ENCODE results near the gene SEC14L3.

The SEC14L3 gene

GRCh38 chr22:30513462-30513861 is 41.6 kb upstream of the SEC14L3 start:
- Histone ChIP-seq H3K79me2 (ENCODE audit: control insufficient read depth, insufficient read depth, low read length) (no peaks in the 10 kb centered on the region), H3K27ac (ENCODE audit: low read depth, low read length) (no peak overlapping the region), H3K4ac (ENCODE audit: low read depth, low read length) (no peak overlapping the region), H3K4me1 (ENCODE audit: control insufficient read depth, low read depth, low read length) (no peaks in the 10 kb centered on the region), H3K79me1 (ENCODE audit: low read length) (no peaks in the 10 kb centered on the region), H3K9ac (ENCODE audit: low read length) (no peak overlapping the region), H3K23ac (ENCODE audit: low read length) (no peak overlapping the region), H4K8ac (ENCODE audit: low read depth, low read length) (no peak overlapping the region), H3K27me3 (ENCODE audit: insufficient read depth, low read length, poor library complexity) (no peaks in the 10 kb centered on the region), H2BK5ac (ENCODE audit: low read length) (no peak overlapping the region), H3K36me3 (ENCODE audit: control insufficient read depth, insufficient read depth, low read length) (no peaks in the 10 kb centered on the region), H2AK5ac (ENCODE audit: low read length) (no peak overlapping the region), H3K4me3 (ENCODE audit: low read length) (no peak overlapping the region), H2BK15ac (replicated peaks; ENCODE audit: low read depth) (no peak overlapping the region), H4K5ac (ENCODE audit: low read length) (no peak overlapping the region), H2BK120ac (ENCODE audit: low read depth, low read length) (no peak overlapping the region), H3K18ac (ENCODE audit: low read length) (no peak overlapping the region), H3K4me2 (ENCODE audit: low read length) (no peak overlapping the region), H3K56ac (ENCODE audit: low read length) (no peak overlapping the region)
- DNase-seq: no peak
- WGBS (ENCODE audit: extremely low coverage, insufficient coverage, low lambda C conversion rate): no CpG with 5 or more reads among the region's 6 CpGs

DNA sequence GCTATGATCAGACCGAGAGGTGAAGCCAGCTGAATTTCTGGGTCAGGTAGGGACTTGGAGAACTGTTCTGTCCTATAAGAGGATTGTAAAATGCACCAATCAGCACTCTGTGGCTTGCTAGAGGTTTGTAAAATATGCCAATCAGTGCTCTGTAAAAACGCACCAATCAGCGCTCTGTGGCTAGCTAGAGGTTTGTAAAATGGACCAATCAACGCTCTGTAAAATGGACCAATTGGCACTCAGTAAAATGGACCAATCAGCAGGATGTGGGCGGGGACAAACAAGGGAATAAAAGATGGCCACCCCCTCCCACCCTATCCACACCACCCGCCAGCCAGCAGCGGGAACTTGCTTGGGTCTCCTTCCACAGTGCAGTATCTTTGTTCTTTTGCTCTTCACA is 40.1 kb upstream of the SEC14L3 start:
- Histone ChIP-seq H3K9ac (ENCODE audit: low read length) (no peak overlapping the region), H2AK5ac (ENCODE audit: low read length) (no peak overlapping the region), H3K4me2 (ENCODE audit: low read length) (no peak overlapping the region), H3K36me3 (ENCODE audit: control insufficient read depth, insufficient read depth, low read length) (no peaks in the 10 kb centered on the region), H4K8ac (ENCODE audit: low read depth, low read length) (no peak overlapping the region), H2BK5ac (ENCODE audit: low read length) (no peak overlapping the region), H4K5ac (ENCODE audit: low read length) (no peak overlapping the region), H3K27me3 (ENCODE audit: insufficient read depth, low read length, poor library complexity) (no peaks in the 10 kb centered on the region), H3K27ac (ENCODE audit: low read depth, low read length) (no peak overlapping the region), H2BK120ac (ENCODE audit: low read depth, low read length) (no peak overlapping the region), H3K18ac (ENCODE audit: low read length) (no peak overlapping the region), H3K56ac (ENCODE audit: low read length) (no peak overlapping the region), H3K4me3 (ENCODE audit: low read length) (no peak overlapping the region), H3K79me2 (ENCODE audit: control insufficient read depth, insufficient read depth, low read length) (no peaks in the 10 kb centered on the region), H3K23ac (ENCODE audit: low read length) (no peak overlapping the region), H3K79me1 (ENCODE audit: low read length) (no peaks in the 10 kb centered on the region), H3K4ac (ENCODE audit: low read depth, low read length) (no peak overlapping the region), H3K4me1 (ENCODE audit: control insufficient read depth, low read depth, low read length) (no peaks in the 10 kb centered on the region), H2BK15ac (replicated peaks; ENCODE audit: low read depth) (no peak overlapping the region)
- no CpG with 5 or more reads among the region's 7 CpGs for WGBS (ENCODE audit: extremely low coverage, insufficient coverage, low lambda C conversion rate)
- no peak for DNase-seq

DNA sequence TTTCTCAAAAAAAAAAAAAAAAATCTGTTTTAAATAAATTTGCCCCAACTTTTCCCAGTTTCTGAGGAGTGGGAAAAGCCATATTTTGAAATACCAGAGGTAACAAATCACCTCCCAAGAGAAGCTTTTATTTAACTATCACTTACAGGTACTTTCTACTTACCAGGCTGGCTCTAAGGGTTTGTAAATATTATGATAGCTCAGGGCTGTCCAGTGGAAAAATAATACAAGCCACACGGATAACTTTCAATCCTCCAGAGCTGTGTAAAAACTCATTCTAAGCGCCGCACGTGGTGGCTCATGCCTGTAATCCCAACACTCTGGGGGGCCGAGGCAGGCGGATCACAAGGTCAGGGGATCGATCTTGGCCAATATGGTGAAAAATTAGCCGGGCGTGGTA is 39.3 kb upstream of the SEC14L3 start:
- H3K4me2 ChIP-seq (ENCODE audit: low read length): no peak overlapping the region
- DNase-seq: no peak
- H2BK15ac ChIP-seq (replicated peaks; ENCODE audit: low read depth): no peak overlapping the region
- no peak overlapping the region for H3K9ac ChIP-seq (ENCODE audit: low read length)
- no peak overlapping the region for H3K18ac ChIP-seq (ENCODE audit: low read length)
- H3K79me2 ChIP-seq (ENCODE audit: control insufficient read depth, insufficient read depth, low read length): no peaks in the 10 kb centered on the region
- H3K27ac ChIP-seq (ENCODE audit: low read depth, low read length): no peak overlapping the region
- H2AK5ac ChIP-seq (ENCODE audit: low read length): no peak overlapping the region
- H3K36me3 ChIP-seq (ENCODE audit: control insufficient read depth, insufficient read depth, low read length): no peaks in the 10 kb centered on the region
- no peaks in the 10 kb centered on the region for H3K27me3 ChIP-seq (ENCODE audit: insufficient read depth, low read length, poor library complexity)
- no peak overlapping the region for H2BK5ac ChIP-seq (ENCODE audit: low read length)
- WGBS (ENCODE audit: extremely low coverage, insufficient coverage, low lambda C conversion rate): no CpG with 5 or more reads among the region's 9 CpGs
- H3K79me1 ChIP-seq (ENCODE audit: low read length): no peaks in the 10 kb centered on the region
- H3K23ac ChIP-seq (ENCODE audit: low read length): no peak overlapping the region
- H2BK120ac ChIP-seq (ENCODE audit: low read depth, low read length): no peak overlapping the region
- H4K8ac ChIP-seq (ENCODE audit: low read depth, low read length): no peak overlapping the region
- H3K4ac ChIP-seq (ENCODE audit: low read depth, low read length): no peak overlapping the region
- H3K4me3 ChIP-seq (ENCODE audit: low read length): no peak overlapping the region
- no peak overlapping the region for H3K56ac ChIP-seq (ENCODE audit: low read length)
- no peak overlapping the region for H4K5ac ChIP-seq (ENCODE audit: low read length)
- no peaks in the 10 kb centered on the region for H3K4me1 ChIP-seq (ENCODE audit: control insufficient read depth, low read depth, low read length)

- H3K23ac ChIP-seq (ENCODE audit: low read length): no peak overlapping the region
- no peak overlapping the region for H3K18ac ChIP-seq (ENCODE audit: low read length)
- WGBS (ENCODE audit: extremely low coverage, insufficient coverage, low lambda C conversion rate): no CpG with 5 or more reads among the region's 5 CpGs
- no peak overlapping the region for H4K5ac ChIP-seq (ENCODE audit: low read length)
- no peak overlapping the region for H2AK5ac ChIP-seq (ENCODE audit: low read length)
- no peak overlapping the region for H4K8ac ChIP-seq (ENCODE audit: low read depth, low read length)
- no peaks in the 10 kb centered on the region for H3K4me1 ChIP-seq (ENCODE audit: control insufficient read depth, low read depth, low read length)
- H3K4me3 ChIP-seq (ENCODE audit: low read length): no peak overlapping the region
- no peak overlapping the region for H3K4me2 ChIP-seq (ENCODE audit: low read length)
- no peak for DNase-seq
- H3K79me1 ChIP-seq (ENCODE audit: low read length): no peaks in the 10 kb centered on the region
- H3K27ac ChIP-seq (ENCODE audit: low read depth, low read length): no peak overlapping the region
- H3K36me3 ChIP-seq (ENCODE audit: control insufficient read depth, insufficient read depth, low read length): no peaks in the 10 kb centered on the region
- no peaks in the 10 kb centered on the region for H3K79me2 ChIP-seq (ENCODE audit: control insufficient read depth, insufficient read depth, low read length)
- H3K27me3 ChIP-seq (ENCODE audit: insufficient read depth, low read length, poor library complexity): no peaks in the 10 kb centered on the region
- H2BK5ac ChIP-seq (ENCODE audit: low read length): no peak overlapping the region
- no peak overlapping the region for H2BK15ac ChIP-seq (replicated peaks; ENCODE audit: low read depth)
- H3K56ac ChIP-seq (ENCODE audit: low read length): no peak overlapping the region
- no peak overlapping the region for H3K9ac ChIP-seq (ENCODE audit: low read length)
- no peak overlapping the region for H3K4ac ChIP-seq (ENCODE audit: low read depth, low read length)
- H2BK120ac ChIP-seq (ENCODE audit: low read depth, low read length): no peak overlapping the region
These were observed 36.4 kb upstream of the SEC14L3 start for GRCh38 chr22:30508216-30508615.

- Histone ChIP-seq H3K79me2 (ENCODE audit: control insufficient read depth, insufficient read depth, low read length) (no peaks in the 10 kb centered on the region), H4K5ac (ENCODE audit: low read length) (no peak overlapping the region), H3K36me3 (ENCODE audit: control insufficient read depth, insufficient read depth, low read length) (no peaks in the 10 kb centered on the region), H2BK120ac (ENCODE audit: low read depth, low read length) (no peak overlapping the region), H3K4me3 (ENCODE audit: low read length) (no peak overlapping the region), H3K4me1 (ENCODE audit: control insufficient read depth, low read depth, low read length) (no peaks in the 10 kb centered on the region), H2AK5ac (ENCODE audit: low read length) (no peak overlapping the region), H3K9ac (ENCODE audit: low read length) (no peak overlapping the region), H4K8ac (ENCODE audit: low read depth, low read length) (no peak overlapping the region), H3K27ac (ENCODE audit: low read depth, low read length) (no peak overlapping the region), H3K4ac (ENCODE audit: low read depth, low read length) (no peak overlapping the region), H3K56ac (ENCODE audit: low read length) (no peak overlapping the region), H3K23ac (ENCODE audit: low read length) (no peak overlapping the region), H3K27me3 (ENCODE audit: insufficient read depth, low read length, poor library complexity) (no peaks in the 10 kb centered on the region), H3K79me1 (ENCODE audit: low read length) (no peaks in the 10 kb centered on the region), H3K18ac (ENCODE audit: low read length) (no peak overlapping the region), H3K4me2 (ENCODE audit: low read length) (no peak overlapping the region), H2BK5ac (ENCODE audit: low read length) (no peak overlapping the region), H2BK15ac (replicated peaks; ENCODE audit: low read depth) (no peak overlapping the region)
- no peak for DNase-seq
- WGBS (ENCODE audit: extremely low coverage, insufficient coverage, low lambda C conversion rate): no CpG with 5 or more reads among the region's 4 CpGs
These were observed 35.9 kb upstream of the SEC14L3 start for GRCh38 chr22:30507670-30508069.

- no peak overlapping the region for H2BK15ac ChIP-seq (replicated peaks; ENCODE audit: low read depth)
- H2BK120ac ChIP-seq (ENCODE audit: low read depth, low read length): no peak overlapping the region
- H4K8ac ChIP-seq (ENCODE audit: low read depth, low read length): no peak overlapping the region
- no peak overlapping the region for H3K4me3 ChIP-seq (ENCODE audit: low read length)
- no peaks in the 10 kb centered on the region for H3K79me2 ChIP-seq (ENCODE audit: control insufficient read depth, insufficient read depth, low read length)
- H3K79me1 ChIP-seq (ENCODE audit: low read length): no peaks in the 10 kb centered on the region
- no peak overlapping the region for H3K23ac ChIP-seq (ENCODE audit: low read length)
- no peak overlapping the region for H3K56ac ChIP-seq (ENCODE audit: low read length)
- no peak overlapping the region for H4K5ac ChIP-seq (ENCODE audit: low read length)
- H3K4ac ChIP-seq (ENCODE audit: low read depth, low read length): no peak overlapping the region
- H3K9ac ChIP-seq (ENCODE audit: low read length): no peak overlapping the region
- DNase-seq: no peak
- no peak overlapping the region for H3K18ac ChIP-seq (ENCODE audit: low read length)
- no peak overlapping the region for H3K4me2 ChIP-seq (ENCODE audit: low read length)
- H3K27me3 ChIP-seq (ENCODE audit: insufficient read depth, low read length, poor library complexity): no peaks in the 10 kb centered on the region
- no CpG with 5 or more reads among the region's 8 CpGs for WGBS (ENCODE audit: extremely low coverage, insufficient coverage, low lambda C conversion rate)
- no peak overlapping the region for H2AK5ac ChIP-seq (ENCODE audit: low read length)
- H3K4me1 ChIP-seq (ENCODE audit: control insufficient read depth, low read depth, low read length): no peaks in the 10 kb centered on the region
- no peak overlapping the region for H3K27ac ChIP-seq (ENCODE audit: low read depth, low read length)
- no peak overlapping the region for H2BK5ac ChIP-seq (ENCODE audit: low read length)
- H3K36me3 ChIP-seq (ENCODE audit: control insufficient read depth, insufficient read depth, low read length): no peaks in the 10 kb centered on the region
These were observed 34.7 kb upstream of the SEC14L3 start for GRCh38 chr22:30506507-30506968.

Measured in mesendoderm (in vitro differentiated cells).